Caco-2 (cell line): Measurements from ENCODE around the gene ARHGDIG. TPM values are rescaled to one million over a fixed set of nuclear protein-coding genes. Genes with fewer than 3 reads are reported as not detected.

ENCODE experiments used
- BruUV-seq: library from RNA; stranded (reverse); fragments of 400-500 nt; replicated peaks from 2 replicates; lab custom pipeline; 2021; lab: Mats Ljungman, UMichigan
- CTCF ChIA-PET: fragments of 300-600 bp; sonication (Branson Sonifier 250); formaldehyde crosslinking; loops from one replicate; lab custom pipeline; 2022; ENCODE audit warnings: antibody characterized with exemption; lab: Charles Lee
- POLR2A ChIA-PET: fragments of 300-600 bp; sonication (Branson Sonifier 250); formaldehyde crosslinking; loops from one replicate; lab custom pipeline; 2022; ENCODE audit warnings: antibody characterized with exemption; lab: Charles Lee
- DNase-seq, 2 experiments: peaks; one replicate each; pipeline versions ENCODE4 v3.0.0 to v3.0.0-alpha.2; 2020 to 2022
- H3K27me3 ChIP-seq: replicated peaks from 2 replicates; pipeline ENCODE4 v1.6.0; 2011; ENCODE audit warnings: low read length; ENCODE audit not compliant: control insufficient read depth, insufficient read depth
- H3K36me3 ChIP-seq: 2 replicates; pipeline ENCODE4 v1.5.1; 2011; ENCODE audit warnings: low read length; ENCODE audit not compliant: control insufficient read depth, insufficient read depth
- H3K4me1 ChIP-seq: fragments of 250-450 bp; sonication (Bioruptor Pico); 2 replicates; pipeline ENCODE4 v1.5.1; 2020; ENCODE audit warnings: mild to moderate bottlenecking
- H3K4me3 ChIP-seq: 2 replicates; pipeline ENCODE4 v1.5.1; 2011; ENCODE audit warnings: low read depth, mild to moderate bottlenecking, control low read depth, low read length
- H3K9me3 ChIP-seq: fragments of 250-450 bp; sonication (Bioruptor Pico); 2 replicates; pipeline ENCODE4 v1.5.1; 2020; ENCODE audit warnings: mild to moderate bottlenecking, moderate library complexity
- H3K27ac Mint-ChIP-seq: one replicate; pipeline ENCODE4 v1.8.0; 2022; ENCODE audit warnings: mixed read lengths; ENCODE audit not compliant: unreplicated experiment
- H3K27me3 Mint-ChIP-seq: one replicate; pipeline ENCODE4 v1.8.0; 2022; ENCODE audit warnings: mixed read lengths; ENCODE audit not compliant: insufficient read depth, unreplicated experiment
- H3K36me3 Mint-ChIP-seq: one replicate; pipeline ENCODE4 v1.8.0; 2022; ENCODE audit warnings: mild to moderate bottlenecking, mixed read lengths; ENCODE audit not compliant: insufficient read depth, unreplicated experiment
- H3K4me1 Mint-ChIP-seq: one replicate; pipeline ENCODE4 v1.8.0; 2022; ENCODE audit warnings: low read depth, mixed read lengths; ENCODE audit not compliant: unreplicated experiment
- H3K4me3 Mint-ChIP-seq: one replicate; pipeline ENCODE4 v1.8.0; 2022; ENCODE audit warnings: mild to moderate bottlenecking, moderate library complexity, mixed read lengths; ENCODE audit not compliant: unreplicated experiment
- H3K9me3 Mint-ChIP-seq: one replicate; pipeline ENCODE4 v1.8.0; 2022; ENCODE audit warnings: mixed read lengths; ENCODE audit not compliant: unreplicated experiment
- intact Hi-C: fragments of 100-400 bp; cut with micrococcal nuclease; formaldehyde crosslinking; loops from one replicate; pipeline ENCODE4 v1.10.0; 2022; ENCODE audit not compliant: unreplicated experiment
- total RNA-seq: library from RNA; stranded (reverse); gene quantifications from 2 replicates; pipeline ENCODE4 v1.2.3, GENCODE V29; 2022
- TF ChIP-seq, protein P1 (sequence below), 2 experiments: fragments of 200-600 bp in 1 of 2; IDR thresholded peaks; 1 replicate in 1 of 2; 2 replicates in 1 of 2; pipeline versions ENCODE4 v1.5.1 to v1.8.0; 2011 to 2022; ENCODE audit warnings: antibody characterized with exemption in 1 of 2, control low read depth in 1 of 2, inconsistent platforms in 1 of 2, low read depth in 1 of 2, low read length in 1 of 2, mild to moderate bottlenecking in 1 of 2, moderate library complexity in 1 of 2; ENCODE audit not compliant: insufficient read depth in 1 of 2, severe bottlenecking in 1 of 2, unreplicated experiment in 1 of 2

Gene ARHGDIG
- total RNA-seq, 1 experiment from 2014 or later, result 2.1 TPM

DNA sequence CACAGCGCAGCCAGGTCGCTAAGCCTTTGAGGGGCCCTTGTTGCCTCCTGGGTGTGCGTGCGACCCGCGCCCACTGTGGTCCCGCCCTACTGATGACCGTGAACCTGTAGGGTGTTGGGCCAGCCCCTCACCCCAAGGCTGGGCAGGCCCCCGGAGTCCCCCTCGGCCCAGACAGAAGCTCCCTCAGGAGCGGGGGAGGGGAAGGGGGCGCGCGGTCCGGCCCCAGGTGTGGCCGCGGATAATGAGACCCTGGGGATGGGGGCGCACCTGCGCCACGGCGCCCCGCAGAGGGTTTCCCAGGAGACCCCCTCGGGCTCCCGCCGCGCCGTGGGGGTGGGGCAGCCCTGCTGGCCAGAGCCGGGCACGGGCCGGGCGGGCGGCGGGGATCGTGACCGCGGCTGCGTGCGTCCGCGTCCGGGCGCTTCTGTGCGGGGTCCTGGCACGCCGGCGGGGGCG, 358 bp upstream of the ARHGDIG start:
- DNase-seq, result no peak
- TF ChIP-seq, protein P1, sequence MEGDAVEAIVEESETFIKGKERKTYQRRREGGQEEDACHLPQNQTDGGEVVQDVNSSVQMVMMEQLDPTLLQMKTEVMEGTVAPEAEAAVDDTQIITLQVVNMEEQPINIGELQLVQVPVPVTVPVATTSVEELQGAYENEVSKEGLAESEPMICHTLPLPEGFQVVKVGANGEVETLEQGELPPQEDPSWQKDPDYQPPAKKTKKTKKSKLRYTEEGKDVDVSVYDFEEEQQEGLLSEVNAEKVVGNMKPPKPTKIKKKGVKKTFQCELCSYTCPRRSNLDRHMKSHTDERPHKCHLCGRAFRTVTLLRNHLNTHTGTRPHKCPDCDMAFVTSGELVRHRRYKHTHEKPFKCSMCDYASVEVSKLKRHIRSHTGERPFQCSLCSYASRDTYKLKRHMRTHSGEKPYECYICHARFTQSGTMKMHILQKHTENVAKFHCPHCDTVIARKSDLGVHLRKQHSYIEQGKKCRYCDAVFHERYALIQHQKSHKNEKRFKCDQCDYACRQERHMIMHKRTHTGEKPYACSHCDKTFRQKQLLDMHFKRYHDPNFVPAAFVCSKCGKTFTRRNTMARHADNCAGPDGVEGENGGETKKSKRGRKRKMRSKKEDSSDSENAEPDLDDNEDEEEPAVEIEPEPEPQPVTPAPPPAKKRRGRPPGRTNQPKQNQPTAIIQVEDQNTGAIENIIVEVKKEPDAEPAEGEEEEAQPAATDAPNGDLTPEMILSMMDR (IDR thresholded peaks at IDR 0.05; ENCODE audit: insufficient read depth in 1 of 2, low read depth in 1 of 2, low read length in 1 of 2, severe bottlenecking in 1 of 2, unreplicated experiment in 1 of 2), result no peak
- no peak overlapping the region for H3K4me3 Mint-ChIP-seq

DNA sequence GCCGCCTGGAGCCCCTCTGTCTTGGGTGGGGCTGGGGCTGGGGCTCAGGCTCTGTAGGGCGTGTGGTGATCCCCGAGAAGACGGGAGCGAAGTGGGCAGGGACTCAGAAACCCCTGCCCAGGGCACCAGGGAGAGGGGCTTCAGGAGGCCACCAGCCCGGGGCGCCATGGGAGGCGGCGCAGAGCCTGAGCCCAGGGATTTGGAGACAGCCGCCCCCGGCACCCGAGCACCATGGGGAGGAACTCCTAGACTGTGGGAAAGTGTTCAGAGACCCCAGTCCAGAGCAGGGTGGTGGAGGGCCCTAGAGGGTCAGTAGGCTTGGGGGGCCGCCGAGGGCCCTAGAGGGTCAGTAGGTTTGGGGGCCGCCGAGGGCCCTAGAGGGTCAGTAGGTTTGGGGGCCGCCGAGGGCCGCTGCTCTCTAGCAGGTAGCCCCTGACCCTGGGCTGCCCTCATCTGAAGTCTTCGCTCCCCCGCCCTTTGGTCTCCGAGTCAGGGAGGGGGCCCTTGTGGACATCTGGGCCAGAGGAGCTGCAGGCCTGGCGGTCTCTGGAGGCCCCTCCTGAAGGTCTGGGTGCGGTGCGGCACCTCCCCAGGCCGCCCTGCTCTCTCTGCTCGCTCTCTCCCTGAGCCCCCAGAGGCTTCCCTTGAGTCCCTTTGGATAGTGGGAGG, 734 bp downstream of the ARHGDIG start:
- CTCF ChIA-PET, result no interaction called here
- Mint-ChIP-seq H3K36me3 (peaks cover 18% of the 10 kb centered on the region), H3K4me1 (no peaks in the 10 kb centered on the region), H3K4me3 (peak overlapping the region; percentile 19), H3K9me3 (no peaks in the 10 kb centered on the region), H3K27ac (no peak overlapping the region), H3K27me3 (no peaks in the 10 kb centered on the region)
- POLR2A ChIA-PET, result interaction anchor here (0.5 kb wide), 1 partner anchor 44 kb away, joined by 3 read pairs; no protein-coding TSS in a partner anchor
- Histone ChIP-seq H3K36me3 (no peaks in the 10 kb centered on the region), H3K4me3 (peak overlapping the region; percentile 33), H3K9me3 (no peaks in the 10 kb centered on the region), H3K27me3 (no peaks in the 10 kb centered on the region; the same call in 1 of the 2 replicates), H3K4me1 (no peaks in the 10 kb centered on the region)
- TF ChIP-seq, protein P1 (IDR thresholded peaks at IDR 0.05; ENCODE audit: insufficient read depth in 1 of 2, low read depth in 1 of 2, low read length in 1 of 2, severe bottlenecking in 1 of 2, unreplicated experiment in 1 of 2), result no peak
- no TSS peak for BruUV-seq
- intact Hi-C loops, result no loop called here
- DNase-seq, result no peak

More for the DNA sequence above, 358 bp upstream of the ARHGDIG start:
- no TSS peak for BruUV-seq
- ChIA-PET POLR2A (no interaction called here), CTCF (interaction anchor here (1.5 kb wide), 1 partner anchor 73 kb away, joined by 8 read pairs; the partner anchor contains the start of gene AXIN1)
- no peaks in the 10 kb centered on the region; the same call in 1 of the 2 replicates for H3K27me3 ChIP-seq
- H3K4me1 ChIP-seq, result no peaks in the 10 kb centered on the region
- H3K9me3 Mint-ChIP-seq, result no peaks in the 10 kb centered on the region
- H3K4me3 ChIP-seq, result peak overlapping the region; percentile 12; the same call in 1 of the 2 replicates
- H3K27ac Mint-ChIP-seq, result no peak overlapping the region
- no peaks in the 10 kb centered on the region for H3K9me3 ChIP-seq
- intact Hi-C loops, result no loop called here
- peaks cover 10% of the 10 kb centered on the region for H3K36me3 Mint-ChIP-seq
- H3K27me3 Mint-ChIP-seq, result no peaks in the 10 kb centered on the region
- H3K36me3 ChIP-seq, result no peaks in the 10 kb centered on the region
- H3K4me1 Mint-ChIP-seq, result no peaks in the 10 kb centered on the region

DNA sequence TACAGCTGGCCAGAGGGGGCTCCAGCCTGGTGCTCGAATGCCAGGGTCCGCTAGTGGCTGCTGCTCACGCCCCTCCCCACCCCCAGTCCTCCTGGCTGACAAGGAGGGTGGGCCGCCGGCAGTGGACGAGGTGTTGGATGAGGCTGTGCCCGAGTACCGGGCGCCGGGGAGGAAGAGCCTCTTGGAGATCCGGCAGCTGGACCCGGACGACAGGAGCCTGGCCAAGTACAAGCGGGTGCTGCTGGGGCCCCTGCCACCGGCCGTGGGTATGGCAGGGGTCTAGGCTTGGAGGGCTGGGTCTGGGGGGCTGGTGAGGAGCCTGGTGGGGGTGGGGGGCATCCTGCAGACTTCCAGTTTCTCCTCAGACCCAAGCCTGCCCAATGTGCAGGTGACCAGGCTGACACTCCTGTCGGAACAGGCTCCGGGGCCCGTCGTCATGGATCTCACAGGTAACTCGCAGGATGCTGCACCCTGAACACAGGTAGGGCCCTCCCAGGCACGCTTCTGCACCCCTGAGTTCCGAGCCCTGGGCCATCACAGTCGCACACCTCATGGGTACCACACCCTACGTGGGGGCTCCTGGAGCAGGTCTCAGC, 1.4 kb downstream of the ARHGDIG start:
- H3K27me3 Mint-ChIP-seq, result no peaks in the 10 kb centered on the region
- H3K27ac Mint-ChIP-seq, result no peak overlapping the region
- Histone ChIP-seq H3K4me1 (no peaks in the 10 kb centered on the region), H3K4me3 (no peak overlapping the region), H3K27me3 (no peaks in the 10 kb centered on the region; the same call in 1 of the 2 replicates), H3K36me3 (no peaks in the 10 kb centered on the region), H3K9me3 (no peaks in the 10 kb centered on the region)
- no TSS peak for BruUV-seq
- DNase-seq, result no peak
- ChIA-PET CTCF (no interaction called here), POLR2A (no interaction called here)
- H3K4me1 Mint-ChIP-seq, result no peaks in the 10 kb centered on the region
- no peak overlapping the region for H3K4me3 Mint-ChIP-seq
- H3K9me3 Mint-ChIP-seq, result no peaks in the 10 kb centered on the region
- intact Hi-C loops, result no loop called here
- TF ChIP-seq, protein P1 (IDR thresholded peaks at IDR 0.05; ENCODE audit: insufficient read depth in 1 of 2, low read depth in 1 of 2, low read length in 1 of 2, severe bottlenecking in 1 of 2, unreplicated experiment in 1 of 2), result no peak
- H3K36me3 Mint-ChIP-seq, result peaks cover 24% of the 10 kb centered on the region
